ENCODE results near the gene CRCP.

- TF ChIP-seq YY1 (IDR thresholded peaks at IDR 0.05; ENCODE audit: insufficient read depth, insufficient read length) (no peak), ZNF274 (IDR thresholded peaks at IDR 0.05; ENCODE audit: low read depth, low read length) (no peak), SUZ12 (IDR thresholded peaks at IDR 0.05; ENCODE audit: extremely low read depth, insufficient read depth, insufficient read length) (no peak)
These were observed 66.7 kb downstream of the CRCP start for GRCh38 chr7:66181329-66181728.

Data from NT2/D1 (cell line).